NT2/D1 (cell line): Measurements from ENCODE around the gene ING2.

ENCODE experiments used
- YY1 ChIP-seq: IDR thresholded peaks from 2 replicates; pipeline ENCODE4 v1.6.1; 2011; ENCODE audit not compliant: insufficient read length, insufficient read depth
- ZNF274 ChIP-seq: IDR thresholded peaks from 2 replicates; pipeline ENCODE4 v1.6.1; 2011; ENCODE audit warnings: mild to moderate bottlenecking, low read depth, low read length

DNA sequence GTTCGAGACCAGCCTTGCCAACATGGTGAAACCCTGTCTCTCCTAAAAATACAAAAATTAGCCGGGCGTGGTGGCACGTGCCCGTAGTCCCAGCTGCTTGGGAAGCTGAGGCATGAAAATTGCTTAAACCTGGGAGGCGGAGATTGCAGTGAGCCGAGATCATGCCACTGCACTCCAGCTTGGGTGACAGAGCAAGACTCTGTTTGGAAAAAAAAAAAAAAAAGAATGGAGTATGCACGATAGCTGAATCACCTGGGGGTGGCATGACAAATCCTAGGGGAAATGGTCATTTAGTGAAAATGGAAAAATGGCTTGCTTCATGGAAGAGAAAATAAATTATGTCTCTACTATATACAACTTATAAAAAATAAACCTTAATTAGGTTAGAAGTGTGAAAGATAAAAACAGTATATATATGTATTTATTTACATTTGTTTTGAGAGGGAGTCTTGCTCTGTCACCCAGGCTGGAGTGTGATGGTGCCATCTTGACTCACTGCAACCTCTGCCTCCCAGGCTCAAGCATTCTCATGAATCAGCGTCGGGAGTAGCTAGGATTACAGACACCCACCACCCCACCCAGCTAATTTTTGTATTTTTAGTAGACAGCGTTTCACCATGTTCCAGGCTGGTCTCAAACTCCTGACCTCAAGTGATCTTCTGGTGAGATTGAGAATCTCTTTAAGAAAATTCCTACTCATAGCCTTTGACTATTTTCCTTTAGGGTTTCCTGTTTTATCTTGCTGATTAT lies 19.3 kb upstream of the ING2 start:
- TF ChIP-seq YY1 (no peak), ZNF274 (no peak)
